GM19438 (cell line): ENCODE measurements around the gene SP6.

ENCODE experiments used
- ATAC-seq: cut with Tn5 transposase; IDR thresholded peaks from one replicate; pipeline ENCODE4 v1.9.1; 2021; ENCODE audit warnings: low read depth; ENCODE audit not compliant: unreplicated experiment

Gene SP6

GRCh38 chr17:47815106-47815918 lies 35.7 kb downstream of the SP6 start:
- ATAC-seq: no peak

DNA sequence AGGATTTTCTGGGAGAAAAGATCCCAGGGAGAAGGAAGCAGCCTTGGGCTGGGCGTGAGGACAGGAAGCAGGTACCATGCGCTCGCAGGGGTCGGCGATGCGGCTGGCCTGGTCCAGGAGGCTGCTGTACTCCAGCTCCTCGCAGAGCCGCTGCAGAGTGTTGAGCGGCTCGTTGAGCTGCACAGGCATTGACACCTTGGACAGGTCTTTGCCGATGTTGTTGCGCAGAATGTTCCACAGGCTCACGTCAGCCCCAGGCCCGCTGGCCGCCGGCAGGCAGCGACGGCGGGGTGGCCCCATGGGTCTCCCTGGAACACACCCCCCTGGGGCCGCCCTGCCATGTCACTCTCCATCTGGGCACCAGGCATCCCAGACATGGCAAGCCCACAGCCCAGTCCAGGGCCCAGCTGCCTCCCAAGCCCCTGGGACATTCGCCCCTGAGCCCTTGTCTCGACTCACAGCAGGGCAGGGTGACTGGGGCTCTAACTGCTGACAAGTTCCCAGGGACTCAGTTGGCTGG lies 37.4 kb downstream of the SP6 start:
- ATAC-seq: no peak

- no peak for ATAC-seq
These were observed 37.9 kb downstream of the SP6 start for GRCh38 chr17:47813077-47813476.

DNA sequence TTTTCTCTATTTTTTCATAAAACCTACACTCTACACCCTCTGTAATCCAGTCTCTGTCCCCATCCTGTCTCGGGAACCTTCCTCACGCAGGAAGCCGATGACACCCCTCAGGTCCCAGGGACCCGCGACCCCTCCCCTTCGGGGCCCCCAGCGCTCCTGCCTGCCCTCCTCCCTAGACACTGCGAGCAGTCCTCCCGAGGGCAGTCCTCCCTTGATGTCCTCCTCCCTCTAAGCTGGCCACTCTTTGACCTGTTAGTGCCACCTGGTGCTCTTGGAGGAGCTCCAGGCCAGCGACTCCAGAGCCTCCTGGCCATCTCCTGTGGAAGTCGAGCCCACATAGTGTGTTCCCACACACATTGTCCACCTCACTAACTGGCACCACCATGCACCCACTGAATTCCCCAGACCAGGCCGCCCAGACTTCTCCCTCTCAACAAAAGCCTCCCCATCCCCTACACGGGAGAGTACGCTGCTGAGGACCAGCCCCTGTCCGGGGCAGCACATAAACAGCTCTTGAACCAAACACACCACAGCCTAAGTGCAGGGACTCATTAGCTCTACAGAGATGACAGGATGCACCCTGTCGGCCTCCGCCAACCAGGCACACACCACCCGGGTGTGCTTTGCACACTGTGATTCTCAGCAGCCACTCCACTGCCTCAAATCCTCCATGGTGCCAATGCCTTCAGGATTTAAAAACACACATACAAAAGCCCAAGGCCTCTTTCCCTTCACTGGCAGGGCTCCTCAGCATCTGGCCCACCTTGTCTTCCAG lies 38.6 kb downstream of the SP6 start:
- ATAC-seq: no peak

GRCh38 chr17:47811709-47812108 lies 39.3 kb downstream of the SP6 start:
- ATAC-seq: no peak

DNA sequence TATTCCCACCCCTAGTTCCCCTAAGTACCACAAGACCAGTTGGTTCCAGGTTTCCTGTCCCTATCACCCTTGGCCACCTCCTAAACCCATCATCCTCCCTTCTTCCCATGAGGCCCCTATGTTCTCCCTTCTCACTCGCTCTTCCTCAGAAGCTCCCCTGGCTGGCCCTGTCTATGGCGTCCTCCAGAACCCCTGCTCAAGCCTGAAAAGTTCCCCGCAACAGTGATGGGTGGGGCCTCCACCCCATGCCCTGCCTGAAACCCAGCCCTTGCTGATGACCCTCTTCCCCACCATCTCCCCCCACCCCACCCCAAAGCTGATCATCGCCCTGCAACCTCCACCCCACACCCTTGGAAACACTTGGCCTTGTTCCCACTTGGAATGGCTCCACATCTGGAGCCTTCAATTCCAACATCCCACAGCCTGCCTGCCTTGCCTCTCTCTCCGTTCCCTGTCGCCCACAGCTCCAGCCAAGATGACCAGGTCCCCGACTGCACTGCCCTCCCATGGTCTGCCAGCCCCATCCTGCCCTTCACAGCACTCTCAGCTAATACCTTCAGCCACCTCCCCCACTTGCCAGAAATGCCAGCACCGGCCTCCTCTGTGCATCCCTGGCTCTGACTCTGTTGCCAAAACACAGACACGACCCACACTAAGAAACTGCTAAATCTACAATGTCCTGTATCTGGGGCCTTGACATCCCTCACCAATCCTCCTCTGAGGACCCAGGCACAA lies 39.9 kb downstream of the SP6 start:
- no peak for ATAC-seq

GRCh38 chr17:47810200-47810821 lies 40.7 kb downstream of the SP6 start:
- no peak for ATAC-seq

DNA sequence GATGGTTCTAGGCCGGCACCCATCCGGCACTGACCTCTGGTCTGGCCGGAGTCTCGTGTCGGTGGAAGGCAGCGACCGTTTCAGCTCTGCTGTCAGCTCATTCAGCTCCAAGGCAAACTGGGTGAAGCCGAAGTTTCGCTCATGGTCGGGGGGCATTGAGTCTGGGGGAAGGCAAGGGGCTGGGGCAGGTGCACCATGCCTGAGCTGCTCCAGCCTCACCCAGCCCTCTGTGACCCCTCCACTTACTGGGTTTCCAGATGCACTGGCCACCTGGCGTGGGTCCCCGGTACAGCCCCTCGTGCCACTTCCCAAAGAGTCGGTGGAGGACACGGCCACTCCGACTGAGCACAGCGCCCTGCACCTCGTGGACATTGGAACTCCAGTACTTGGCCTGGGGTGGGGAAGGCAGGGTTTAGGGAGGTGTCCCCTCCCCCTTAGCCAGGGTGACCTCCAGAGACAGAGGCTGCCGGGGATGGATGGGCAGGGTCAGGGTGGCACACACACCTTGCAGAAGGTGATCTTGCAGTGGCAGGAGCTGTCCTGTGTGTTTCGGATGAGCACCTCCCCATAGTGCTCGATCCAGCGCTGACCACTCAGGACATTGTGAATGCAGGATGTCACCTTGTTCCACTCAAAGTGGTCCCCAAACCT lies 42.0 kb downstream of the SP6 start:
- no peak for ATAC-seq

DNA sequence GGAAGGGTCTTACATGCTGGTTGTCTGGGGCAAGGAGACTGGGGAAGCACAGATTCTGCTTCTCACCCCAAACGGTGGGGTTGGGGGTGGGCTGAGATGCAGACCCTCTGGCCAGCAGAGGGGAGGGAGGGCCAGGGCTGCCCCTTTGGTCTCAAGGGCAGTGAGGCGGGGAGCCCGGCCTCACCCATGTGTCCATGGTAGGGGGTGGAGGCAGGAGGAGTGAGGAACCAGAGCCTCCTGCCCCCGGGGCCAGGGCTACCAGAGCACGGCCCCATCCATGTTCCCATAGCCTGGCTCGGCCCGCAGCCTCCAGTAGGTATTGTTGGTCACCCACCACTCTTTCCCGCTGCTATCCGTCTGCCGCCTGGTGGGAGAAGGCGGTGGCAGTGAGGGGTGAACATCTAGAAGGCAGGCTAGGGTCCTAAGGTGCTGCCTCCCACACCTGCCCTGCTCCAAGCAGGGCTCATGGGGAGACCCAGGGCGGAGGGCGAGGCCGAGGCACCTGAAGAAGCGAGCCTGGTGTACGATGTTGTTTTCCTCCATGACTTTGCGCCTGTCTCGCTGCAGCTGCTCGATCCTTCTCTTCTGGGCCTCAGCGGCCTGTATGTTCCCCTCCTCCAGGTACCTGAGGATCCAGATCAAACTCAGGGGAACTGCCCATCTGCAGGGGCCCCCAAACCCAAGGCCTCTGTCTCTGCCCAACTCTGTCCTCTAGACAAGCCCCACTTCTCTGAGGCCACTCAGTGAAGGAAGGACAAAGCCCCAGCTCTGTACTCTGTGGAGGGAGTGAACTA lies 42.7 kb downstream of the SP6 start:
- no peak for ATAC-seq

DNA sequence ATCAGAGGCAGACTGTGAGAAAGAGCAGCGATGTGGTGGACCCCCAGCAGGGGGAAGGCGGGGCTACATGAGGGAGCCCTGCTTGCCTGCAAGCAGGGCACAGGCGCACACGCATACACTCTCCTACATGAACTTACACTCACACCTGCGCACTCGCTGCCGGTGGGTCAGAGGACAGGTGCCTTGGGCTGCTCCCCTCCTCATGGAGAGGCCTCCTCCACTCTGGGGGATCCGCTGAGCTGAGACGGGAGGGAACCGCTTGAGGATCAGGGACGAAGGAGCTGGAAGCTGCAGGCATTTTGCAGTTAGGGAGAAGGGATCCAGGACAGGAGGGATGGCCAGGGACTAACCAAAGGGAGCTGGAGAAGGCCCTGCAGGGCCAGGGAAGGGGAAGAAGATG lies 43.5 kb downstream of the SP6 start:
- ATAC-seq: no peak

- ATAC-seq: no peak
These were observed 44.1 kb downstream of the SP6 start for GRCh38 chr17:47806913-47807255.

- ATAC-seq: no peak
These were observed 44.7 kb downstream of the SP6 start for GRCh38 chr17:47806026-47806912.

DNA sequence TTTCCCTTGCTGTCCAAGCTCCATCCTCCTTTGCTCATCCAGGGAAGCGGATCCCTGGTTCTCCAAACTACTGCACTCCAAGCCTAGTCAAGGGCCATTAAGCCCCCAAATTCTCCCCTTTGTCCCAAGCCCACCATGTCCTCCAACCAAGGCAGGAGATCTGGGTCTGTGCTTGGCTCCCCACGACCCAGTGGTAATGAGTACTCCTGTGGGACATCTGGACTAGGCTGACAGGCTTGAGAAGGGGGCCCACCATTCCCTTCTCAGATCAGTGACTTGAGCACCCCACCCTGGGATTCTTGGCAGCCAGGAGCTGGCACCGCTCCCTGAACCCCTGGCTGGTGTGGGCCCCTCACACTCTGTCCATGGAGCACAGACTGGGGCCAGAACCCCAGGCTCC lies 46.5 kb downstream of the SP6 start:
- ATAC-seq: no peak

DNA sequence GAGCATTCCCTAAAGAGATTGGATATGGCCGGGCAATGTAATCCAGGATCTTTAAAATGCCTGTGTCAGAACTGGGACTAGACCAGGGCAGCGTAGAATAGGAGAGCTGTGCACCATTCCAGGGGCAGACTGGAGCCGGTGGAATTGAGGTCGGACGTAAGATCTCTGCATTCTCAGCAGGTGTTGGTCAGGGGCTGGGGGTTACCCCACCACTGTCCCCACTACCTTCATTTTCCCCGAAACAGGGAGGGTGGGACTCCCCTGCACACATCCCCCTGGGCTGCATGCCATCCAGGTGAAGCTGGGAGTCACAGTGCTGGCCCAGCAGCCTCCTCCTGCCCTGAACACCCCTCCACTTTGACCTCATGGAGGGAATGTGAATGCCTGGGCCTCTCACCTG lies 47.2 kb downstream of the SP6 start:
- ATAC-seq: no peak

DNA sequence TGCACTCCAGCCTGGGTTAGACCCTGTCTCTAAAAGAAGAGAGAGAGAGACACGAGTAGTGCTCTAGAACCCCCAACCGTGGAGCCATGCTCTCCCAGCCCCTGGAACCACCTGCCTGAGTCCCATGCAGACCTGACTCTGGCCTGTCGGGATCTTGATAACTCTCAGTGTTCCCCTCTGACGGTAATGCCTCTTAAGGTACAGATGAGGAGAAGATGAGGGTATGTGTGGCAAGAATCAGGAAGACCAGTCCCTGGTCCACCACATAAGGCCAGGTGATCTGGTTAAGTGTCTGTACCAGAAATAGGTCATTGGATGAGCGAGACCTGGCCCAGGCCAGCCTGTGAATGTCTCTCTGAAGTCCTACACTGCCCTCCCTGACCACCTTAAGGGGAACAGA lies 47.8 kb downstream of the SP6 start:
- no peak for ATAC-seq

- ATAC-seq: no peak
These were observed 48.5 kb downstream of the SP6 start for GRCh38 chr17:47802341-47803022.

- ATAC-seq: no peak
These were observed 49.1 kb downstream of the SP6 start for GRCh38 chr17:47801906-47802305.

- no peak for ATAC-seq
These were observed 49.7 kb downstream of the SP6 start for GRCh38 chr17:47801176-47801765.
